Myocyte (in vitro differentiated cells): ENCODE measurements around the gene QRFP. TPM values are rescaled to one million over a fixed set of nuclear protein-coding genes. Genes with fewer than 3 reads are reported as not detected.
"Not testable (repeated sequence)": the region's sequence is repeated elsewhere in the genome, so short reads cannot be mapped to it uniquely, and the experiment has no call there.

Experiments
- DNase-seq: peaks from one replicate; pipeline ENCODE4 v3.0.0-alpha.2; 2012; ENCODE audit warnings: low read depth
- total RNA-seq: library from RNA; depleted of rRNA; stranded (reverse); fragments of >200 nt; gene quantifications from 2 replicates; pipeline ENCODE4 v1.2.3, GENCODE V29; 2014

QRFP gene
- total RNA-seq, 1 donor from 2014 or later: not detected

- no peak for DNase-seq
Observed at GRCh38 chr9:130858739-130859705, 37.6 kb downstream of the QRFP start.

GRCh38 chr9:130857864-130858738, 38.5 kb downstream of the QRFP start:
- DNase-seq: peak; percentile 84

GRCh38 chr9:130856474-130856873, 40.1 kb downstream of the QRFP start:
- no peak for DNase-seq

- DNase-seq: no peak
Observed at GRCh38 chr9:130854835-130855234, 41.8 kb downstream of the QRFP start.

- no peak for DNase-seq
Observed at GRCh38 chr9:130854092-130854491, 42.5 kb downstream of the QRFP start.

GRCh38 chr9:130852801-130853200, 43.8 kb downstream of the QRFP start:
- DNase-seq: no peak

- DNase-seq: no peak
Observed at GRCh38 chr9:130849356-130849755, 47.3 kb downstream of the QRFP start.

GRCh38 chr9:130848514-130848913, 48.1 kb downstream of the QRFP start:
- DNase-seq: not testable (repeated sequence)

GRCh38 chr9:130847306-130848217, 49.0 kb downstream of the QRFP start:
- peak; percentile 83 for DNase-seq

- DNase-seq: peak; percentile 69
Observed at GRCh38 chr9:130846487-130847305, 49.9 kb downstream of the QRFP start.

- DNase-seq: peak; percentile 76
Observed at GRCh38 chr9:130845901-130846481, 50.6 kb downstream of the QRFP start.

GRCh38 chr9:130845254-130845653, 51.4 kb downstream of the QRFP start:
- DNase-seq: no peak

- peak; percentile 50 for DNase-seq
Observed at GRCh38 chr9:130844044-130844451, 52.6 kb downstream of the QRFP start.

GRCh38 chr9:130843049-130843908, 53.3 kb downstream of the QRFP start:
- DNase-seq: peak; percentile 46
